DOHH2 (cell line): ENCODE results near the gene HOXA2.

Experiments
- H3F3A ChIP-seq: fragments of 200-600 bp; sonication (generic), shearing (Covaris generic); 2 replicates; pipeline ENCODE4 v1.6.0; 2016; ENCODE audit warnings: antibody characterized with exemption, mild to moderate bottlenecking; ENCODE audit not compliant: control insufficient read depth, insufficient read depth
- H3K27ac ChIP-seq: fragments of 200-600 bp; sonication (generic); 2 replicates; pipeline ENCODE4 v1.5.1; 2014; ENCODE audit warnings: low read depth, mild to moderate bottlenecking, low read length, moderate library complexity
- H3K27me3 ChIP-seq: fragments of 200-600 bp; sonication (generic); 2 replicates; pipeline ENCODE4 v1.6.1; 2014; ENCODE audit warnings: mild to moderate bottlenecking, low read length, mixed read lengths; ENCODE audit not compliant: control insufficient read depth
- H3K36me3 ChIP-seq: fragments of 200-600 bp; sonication (generic); 2 replicates; pipeline ENCODE4 v1.6.1; 2014; ENCODE audit warnings: mild to moderate bottlenecking, low read length, moderate library complexity, mixed read lengths; ENCODE audit not compliant: control insufficient read depth
- H3K4me1 ChIP-seq: fragments of 200-600 bp; sonication (generic); 2 replicates; pipeline ENCODE4 v1.6.1; 2014; ENCODE audit warnings: mild to moderate bottlenecking, low read length, mixed read lengths; ENCODE audit not compliant: control insufficient read depth
- H3K4me2 ChIP-seq: fragments of 200-600 bp; sonication (generic); 2 replicates; pipeline ENCODE4 v1.6.0; 2014; ENCODE audit warnings: mild to moderate bottlenecking, low read length, moderate library complexity
- H3K4me3 ChIP-seq: fragments of 200-600 bp; sonication (generic); 2 replicates; pipeline ENCODE4 v1.5.1; 2014; ENCODE audit warnings: mild to moderate bottlenecking, low read length, mixed read lengths
- H3K79me2 ChIP-seq: fragments of 200-600 bp; sonication (generic); 2 replicates; pipeline ENCODE4 v1.6.1; 2014; ENCODE audit warnings: mild to moderate bottlenecking, low read length, mixed read lengths; ENCODE audit not compliant: control insufficient read depth
- H3K9me2 ChIP-seq: fragments of 200-600 bp; sonication (generic); replicated peaks from 2 replicates; pipeline ENCODE4 v1.6.1; 2014; ENCODE audit warnings: mild to moderate bottlenecking, low read length, mixed read lengths; ENCODE audit not compliant: control insufficient read depth
- H3K9me3 ChIP-seq: fragments of 200-600 bp; sonication (generic); 2 replicates; pipeline ENCODE4 v1.6.1; 2014; ENCODE audit warnings: antibody characterized with exemption, low read length, mixed read lengths; ENCODE audit not compliant: control insufficient read depth, insufficient read depth
- H4K20me1 ChIP-seq: fragments of 200-600 bp; sonication (generic); 2 replicates; pipeline ENCODE4 v1.6.0; 2014; ENCODE audit warnings: low read depth, mild to moderate bottlenecking, antibody characterized with exemption, low read length, moderate library complexity; ENCODE audit not compliant: control insufficient read depth, insufficient read depth
- EZH2phosphoT487 ChIP-seq: fragments of 200-600 bp; sonication (generic); IDR thresholded peaks from 2 replicates; pipeline ENCODE4 v1.6.1; 2017; ENCODE audit warnings: borderline replicate concordance, mild to moderate bottlenecking, antibody characterized with exemption, low read length, moderate library complexity, mixed read lengths
- TF ChIP-seq, protein P1 (sequence below): fragments of 200-600 bp; sonication (generic); IDR thresholded peaks from one replicate; pipeline ENCODE4 v1.5.1; 2014; ENCODE audit warnings: antibody characterized with exemption, mild to moderate bottlenecking, low read depth, low read length; ENCODE audit not compliant: poor library complexity, severe bottlenecking

HOXA2 gene

DNA sequence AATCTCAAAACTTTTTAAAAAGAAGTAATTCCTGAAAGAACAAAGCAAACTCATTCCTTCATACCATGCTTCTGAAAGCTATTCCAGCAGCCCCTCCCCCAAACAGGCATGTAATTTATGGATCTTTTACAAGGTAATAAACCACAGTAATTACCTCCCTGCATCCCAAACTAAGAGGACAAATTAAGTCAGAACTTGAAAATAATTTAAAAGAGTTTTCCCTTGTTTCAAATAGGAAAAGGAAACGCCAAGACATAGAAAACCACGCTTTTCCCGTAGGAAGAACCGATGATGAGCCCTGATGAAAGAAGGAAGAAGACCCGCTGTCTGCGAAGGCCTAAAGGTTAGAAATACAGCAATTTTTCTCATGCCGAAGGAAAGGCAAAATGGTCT lies 19.2 kb upstream of the HOXA2 start:
- Histone ChIP-seq H3F3A (no peaks in the 10 kb centered on the region), H3K4me1 (no peaks in the 10 kb centered on the region), H3K27me3 (peaks cover 13% of the 10 kb centered on the region), H3K27ac (no peak overlapping the region), H3K4me3 (no peak overlapping the region), H4K20me1 (no peaks in the 10 kb centered on the region), H3K36me3 (no peaks in the 10 kb centered on the region), H3K9me3 (no peaks in the 10 kb centered on the region), H3K4me2 (no peak overlapping the region), H3K9me2 (no peaks in the 10 kb centered on the region), H3K79me2 (no peaks in the 10 kb centered on the region)
- no peak for TF ChIP-seq EZH2phosphoT487
- TF ChIP-seq, protein P1, sequence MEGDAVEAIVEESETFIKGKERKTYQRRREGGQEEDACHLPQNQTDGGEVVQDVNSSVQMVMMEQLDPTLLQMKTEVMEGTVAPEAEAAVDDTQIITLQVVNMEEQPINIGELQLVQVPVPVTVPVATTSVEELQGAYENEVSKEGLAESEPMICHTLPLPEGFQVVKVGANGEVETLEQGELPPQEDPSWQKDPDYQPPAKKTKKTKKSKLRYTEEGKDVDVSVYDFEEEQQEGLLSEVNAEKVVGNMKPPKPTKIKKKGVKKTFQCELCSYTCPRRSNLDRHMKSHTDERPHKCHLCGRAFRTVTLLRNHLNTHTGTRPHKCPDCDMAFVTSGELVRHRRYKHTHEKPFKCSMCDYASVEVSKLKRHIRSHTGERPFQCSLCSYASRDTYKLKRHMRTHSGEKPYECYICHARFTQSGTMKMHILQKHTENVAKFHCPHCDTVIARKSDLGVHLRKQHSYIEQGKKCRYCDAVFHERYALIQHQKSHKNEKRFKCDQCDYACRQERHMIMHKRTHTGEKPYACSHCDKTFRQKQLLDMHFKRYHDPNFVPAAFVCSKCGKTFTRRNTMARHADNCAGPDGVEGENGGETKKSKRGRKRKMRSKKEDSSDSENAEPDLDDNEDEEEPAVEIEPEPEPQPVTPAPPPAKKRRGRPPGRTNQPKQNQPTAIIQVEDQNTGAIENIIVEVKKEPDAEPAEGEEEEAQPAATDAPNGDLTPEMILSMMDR: no peak

DNA sequence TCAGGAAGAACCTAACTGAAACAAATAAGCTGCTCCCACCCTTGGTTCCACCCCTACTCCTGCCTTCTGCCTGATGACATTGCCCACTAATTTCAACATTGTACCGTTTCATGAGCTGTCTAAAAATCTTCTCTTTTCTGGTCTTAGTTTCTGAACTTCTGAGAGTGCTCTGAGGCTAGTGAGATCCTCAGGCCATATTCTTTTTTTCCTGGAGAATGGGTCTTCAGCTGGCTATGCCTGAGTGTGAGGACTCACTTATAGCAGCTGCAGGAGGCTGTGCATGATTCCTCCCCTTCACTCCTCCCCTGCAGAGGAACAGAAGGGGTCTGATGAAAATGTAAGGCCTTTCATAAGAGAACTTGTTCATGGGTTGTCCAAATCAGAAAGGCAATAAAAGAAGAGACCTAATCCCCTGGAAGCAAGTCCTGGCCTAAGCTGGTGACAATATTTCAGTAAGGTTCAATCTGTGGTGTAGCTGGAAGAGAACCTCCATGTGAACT lies 17.0 kb upstream of the HOXA2 start:
- Histone ChIP-seq H3K36me3 (no peaks in the 10 kb centered on the region), H3K4me2 (no peak overlapping the region), H3K4me1 (no peaks in the 10 kb centered on the region), H3K9me2 (no peaks in the 10 kb centered on the region), H3K27me3 (no peaks in the 10 kb centered on the region), H3K79me2 (no peaks in the 10 kb centered on the region), H3K9me3 (no peaks in the 10 kb centered on the region), H3F3A (no peaks in the 10 kb centered on the region), H4K20me1 (no peaks in the 10 kb centered on the region), H3K4me3 (no peak overlapping the region), H3K27ac (no peak overlapping the region)
- TF ChIP-seq, protein P1: no peak
- TF ChIP-seq EZH2phosphoT487: no peak

DNA sequence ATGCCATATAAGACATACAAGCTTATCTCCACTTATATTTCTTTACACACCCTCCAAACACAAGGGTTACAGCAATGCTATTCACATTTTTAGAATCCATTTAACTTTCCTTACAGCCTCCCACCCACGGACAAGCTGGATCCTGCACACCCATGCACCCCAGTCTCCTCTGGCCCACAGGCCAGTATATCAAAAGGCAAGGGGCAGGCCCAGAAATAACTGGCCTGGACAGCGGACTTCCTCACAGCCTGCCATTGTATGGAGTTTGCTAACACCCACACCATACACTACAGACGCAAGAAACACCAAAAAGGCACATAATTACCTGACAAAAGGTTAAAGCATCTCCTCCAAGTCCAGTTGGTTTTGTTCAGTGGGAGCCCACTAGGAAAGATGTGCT lies 16.1 kb upstream of the HOXA2 start:
- Histone ChIP-seq H3K27me3 (no peaks in the 10 kb centered on the region), H3K4me1 (no peaks in the 10 kb centered on the region), H3F3A (no peaks in the 10 kb centered on the region)

More for the DNA sequence above, 16.1 kb upstream of the HOXA2 start:
- no peak overlapping the region for H3K27ac ChIP-seq
- no peaks in the 10 kb centered on the region for H3K36me3 ChIP-seq
- H3K9me2 ChIP-seq: no peaks in the 10 kb centered on the region
- no peak overlapping the region for H3K4me3 ChIP-seq
- H3K9me3 ChIP-seq: no peaks in the 10 kb centered on the region
- TF ChIP-seq, protein P1: no peak
- TF ChIP-seq EZH2phosphoT487: no peak
- no peak overlapping the region for H3K4me2 ChIP-seq
- no peaks in the 10 kb centered on the region for H3K79me2 ChIP-seq
- H4K20me1 ChIP-seq: no peaks in the 10 kb centered on the region
